GM21360 (cell line): ENCODE results near the gene CCDC83.
"Not testable (repeated sequence)": the region's sequence is repeated elsewhere in the genome, so short reads cannot be mapped to it uniquely, and the experiment has no call there.

ENCODE experiments used
- ATAC-seq: cut with Tn5 transposase; IDR thresholded peaks from one replicate; pipeline ENCODE4 v1.9.1; 2021; ENCODE audit warnings: mild to moderate bottlenecking, moderate library complexity; ENCODE audit not compliant: unreplicated experiment

Gene CCDC83

DNA sequence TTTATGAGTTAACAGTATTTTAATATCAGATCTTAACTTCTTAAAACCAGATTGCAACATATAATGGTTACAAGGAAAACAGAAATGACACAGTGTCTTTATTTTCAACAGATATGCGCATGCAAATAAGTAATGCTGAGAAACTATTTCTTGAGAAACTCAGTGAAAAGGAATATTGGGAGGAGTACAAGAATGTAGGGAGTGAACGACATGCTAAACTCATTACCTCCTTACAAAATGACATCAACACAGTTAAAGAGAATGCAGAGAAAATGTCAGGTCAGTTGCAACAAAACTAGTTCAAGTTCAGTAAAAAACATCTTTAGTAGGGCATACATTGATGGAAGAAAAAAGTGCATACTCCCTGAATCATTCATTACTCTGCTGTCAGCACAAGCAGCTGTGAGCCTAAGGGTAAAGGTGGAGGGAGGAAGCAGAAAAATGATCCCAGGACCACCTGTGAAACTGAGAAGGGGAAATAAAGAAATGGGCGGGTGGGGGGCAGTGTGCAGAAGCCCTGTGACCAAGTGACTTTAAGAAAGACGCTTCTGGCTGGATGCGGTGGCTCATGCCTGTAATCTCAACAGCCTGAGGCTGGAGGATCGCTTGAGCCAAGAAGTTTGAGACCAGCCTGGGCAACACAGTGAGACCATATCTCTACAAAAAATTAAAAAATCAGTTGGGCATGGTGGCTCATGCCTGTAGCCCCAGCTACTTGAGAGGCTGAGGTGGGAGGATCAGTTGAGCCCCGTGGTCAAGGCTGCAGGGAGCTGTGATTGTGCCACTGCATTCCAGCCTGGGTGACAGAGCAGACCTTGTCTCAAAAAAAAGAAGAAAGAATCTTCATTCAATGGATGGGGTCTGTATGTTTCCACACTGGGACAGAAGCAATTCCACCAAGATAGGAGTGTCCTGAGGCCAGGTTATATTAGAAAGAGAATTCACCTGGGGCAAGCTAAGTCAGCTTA is 31.2 kb downstream of the CCDC83 start:
- ATAC-seq = no peak

DNA sequence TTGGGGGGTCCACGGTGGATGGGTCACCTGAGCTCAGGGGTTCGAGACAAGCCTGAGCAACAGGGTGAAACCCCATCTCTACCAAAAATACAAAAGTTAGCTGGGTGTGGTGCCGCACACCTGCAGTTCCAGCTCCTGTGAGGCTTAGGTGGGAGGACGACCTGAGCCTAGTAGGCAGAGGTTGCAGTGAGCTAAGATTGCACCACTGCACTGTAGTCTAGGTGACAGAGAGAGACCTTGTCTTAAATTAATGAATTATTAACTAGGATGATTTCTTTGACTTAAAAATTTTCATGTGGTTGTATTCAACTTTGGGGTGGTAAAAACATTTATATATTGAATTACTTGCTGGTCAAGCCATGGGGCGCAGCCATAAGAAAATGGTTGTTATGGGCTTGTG is 33.9 kb downstream of the CCDC83 start:
- no peak for ATAC-seq

DNA sequence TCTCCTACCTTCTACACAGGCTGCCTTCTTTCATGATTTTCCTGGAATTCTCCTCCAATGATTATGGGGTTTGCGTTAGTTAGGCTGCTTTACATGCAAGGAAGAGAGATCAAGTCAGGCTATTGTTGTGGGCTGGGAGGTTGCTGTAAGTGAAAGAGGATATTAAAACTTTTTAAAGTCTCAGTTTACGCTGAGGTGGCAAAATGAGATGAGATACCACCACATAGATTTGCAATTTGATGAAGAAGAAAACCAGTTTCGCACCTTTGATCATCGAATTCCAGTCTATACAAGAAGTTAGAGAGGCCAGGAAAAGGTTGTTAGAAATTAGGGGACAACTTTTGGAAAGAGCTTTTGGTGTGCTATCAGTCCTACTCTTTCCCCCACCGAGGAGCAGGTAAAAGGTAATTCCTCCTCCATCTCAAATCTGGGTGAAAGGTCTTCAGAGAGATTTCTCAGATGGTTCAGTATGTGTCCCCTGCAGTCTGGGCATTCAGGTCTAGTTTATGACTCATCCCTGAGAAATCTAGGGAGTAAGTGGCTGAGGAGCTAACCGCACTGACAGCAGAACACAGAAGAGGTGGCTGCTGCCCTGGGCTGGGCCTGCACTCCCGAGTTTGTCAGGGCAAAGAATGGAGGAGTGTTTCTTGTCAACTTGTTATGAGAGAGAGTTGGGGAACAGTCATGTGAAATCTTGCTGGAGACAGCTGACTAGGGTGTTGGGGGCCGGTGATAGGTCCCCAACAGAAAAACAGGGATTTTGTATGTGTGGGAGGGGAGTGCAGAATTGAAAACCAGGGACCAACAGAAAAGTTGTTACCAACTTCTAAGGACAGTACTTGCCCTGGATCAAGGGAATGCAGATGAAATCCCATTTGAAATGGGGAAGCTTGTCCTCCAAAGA is 34.7 kb downstream of the CCDC83 start:
- ATAC-seq = no peak

DNA sequence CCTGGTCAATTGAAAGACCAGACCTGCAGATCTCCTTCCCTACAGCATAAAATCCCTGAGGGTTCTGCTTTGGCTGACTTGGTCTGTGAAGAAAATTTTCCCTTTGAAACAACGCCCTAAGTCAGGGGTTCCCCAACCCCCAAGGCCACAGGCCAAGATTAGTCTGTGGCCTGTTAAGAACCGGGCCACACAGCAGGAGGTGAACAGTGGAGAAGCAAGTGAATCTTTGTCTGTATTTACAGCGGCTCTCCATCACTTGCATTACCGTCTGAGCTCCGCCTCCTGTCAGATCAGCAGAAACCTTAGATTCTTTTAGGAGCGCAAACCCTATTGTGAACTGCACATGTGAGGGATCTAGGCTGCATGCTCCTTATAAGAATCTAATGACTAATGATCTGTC is 38.2 kb downstream of the CCDC83 start:
- ATAC-seq = no peak

DNA sequence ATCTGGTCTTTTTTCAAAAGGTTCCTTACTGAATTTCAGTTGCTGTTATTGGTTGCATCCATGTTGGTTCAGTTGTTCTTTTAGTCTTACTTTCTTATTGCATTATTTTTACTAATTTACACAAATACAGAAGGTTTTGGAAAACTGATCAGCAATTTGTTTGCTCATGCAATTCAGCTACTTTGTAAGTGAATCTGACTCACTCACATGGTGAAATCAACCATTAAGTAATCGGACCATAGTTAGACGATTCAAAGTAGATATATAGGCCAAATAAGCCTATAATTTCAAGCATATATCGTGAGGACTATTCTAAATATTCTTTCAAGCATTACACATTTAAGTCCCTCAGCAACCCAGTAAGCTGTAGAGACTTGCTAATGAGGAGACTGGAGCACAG is 41.7 kb downstream of the CCDC83 start:
- ATAC-seq = no peak

DNA sequence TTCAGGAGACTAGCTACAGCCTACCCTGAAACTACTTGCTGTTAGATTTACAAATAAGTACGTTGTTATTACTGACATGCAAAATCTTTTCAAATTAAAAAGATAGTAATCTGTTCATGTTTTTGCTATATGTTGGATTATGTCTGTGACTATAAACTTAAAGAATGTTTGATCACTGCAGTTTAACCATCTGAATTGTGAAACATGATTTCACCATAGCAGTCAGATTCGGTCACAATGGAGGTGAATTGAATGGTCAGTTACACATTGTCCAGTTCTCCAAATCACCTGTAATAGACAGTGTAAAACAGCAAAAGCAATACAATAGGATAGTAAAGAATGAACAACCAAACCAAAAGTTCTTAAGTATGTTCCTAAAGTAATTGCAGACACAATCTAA is 43.3 kb downstream of the CCDC83 start:
- no peak for ATAC-seq

DNA sequence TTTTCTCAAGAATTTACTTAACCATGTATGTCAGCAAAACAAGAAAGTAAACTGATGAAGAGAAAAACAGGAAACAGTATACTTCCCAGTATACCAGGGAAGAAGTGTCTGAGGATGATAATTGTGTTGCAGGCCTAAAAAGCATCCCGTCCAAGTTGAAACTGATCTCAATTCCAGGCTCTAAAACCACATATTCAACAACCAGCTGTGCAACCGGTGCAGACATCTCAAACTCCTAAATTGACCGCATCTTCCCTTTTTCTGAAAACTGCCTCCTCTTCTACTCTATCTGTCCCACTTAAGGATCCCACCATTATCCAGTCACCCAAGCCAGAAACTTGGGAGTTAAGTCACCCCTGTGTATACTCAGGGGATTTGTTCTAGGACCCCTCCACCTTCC is 47.2 kb downstream of the CCDC83 start:
- no peak for ATAC-seq

DNA sequence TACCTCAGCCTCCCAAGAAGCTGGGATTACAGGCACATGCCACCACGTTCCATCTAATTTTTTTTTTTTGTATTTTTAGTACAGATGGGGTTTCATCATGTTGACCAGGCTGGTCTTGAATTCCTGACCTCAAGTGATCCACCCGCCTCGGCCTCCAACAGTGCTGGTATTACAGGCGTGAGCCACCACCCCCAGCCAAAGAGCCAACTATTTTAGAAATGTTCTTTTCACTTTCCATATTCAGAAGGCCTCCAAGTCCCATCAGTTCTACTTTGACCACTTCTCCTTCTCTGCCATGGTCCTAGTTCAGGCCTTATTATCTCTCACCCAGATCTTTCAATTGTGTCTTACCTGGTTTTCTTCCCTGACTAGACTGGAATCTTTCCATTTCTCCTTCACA is 48.2 kb downstream of the CCDC83 start:
- no peak for ATAC-seq

DNA sequence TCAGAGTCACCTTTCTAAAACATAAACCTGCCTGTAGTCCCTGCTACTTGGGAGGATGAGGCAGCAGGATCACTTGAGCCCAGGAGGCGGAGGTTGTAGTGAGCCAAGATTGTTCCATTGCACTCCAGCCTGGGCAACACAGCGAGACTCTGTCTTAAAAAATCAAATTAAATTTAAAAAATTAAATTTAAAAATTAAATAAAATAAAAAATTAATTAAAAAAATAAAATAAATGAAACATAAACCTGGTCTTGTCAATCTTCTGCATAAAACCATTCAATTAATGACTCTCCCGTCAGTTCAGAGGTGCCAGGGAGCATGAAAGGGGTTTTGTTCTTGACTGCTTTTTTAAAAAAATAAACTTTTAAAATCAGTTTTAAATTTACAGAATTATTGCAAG is 48.6 kb downstream of the CCDC83 start:
- no peak for ATAC-seq

DNA sequence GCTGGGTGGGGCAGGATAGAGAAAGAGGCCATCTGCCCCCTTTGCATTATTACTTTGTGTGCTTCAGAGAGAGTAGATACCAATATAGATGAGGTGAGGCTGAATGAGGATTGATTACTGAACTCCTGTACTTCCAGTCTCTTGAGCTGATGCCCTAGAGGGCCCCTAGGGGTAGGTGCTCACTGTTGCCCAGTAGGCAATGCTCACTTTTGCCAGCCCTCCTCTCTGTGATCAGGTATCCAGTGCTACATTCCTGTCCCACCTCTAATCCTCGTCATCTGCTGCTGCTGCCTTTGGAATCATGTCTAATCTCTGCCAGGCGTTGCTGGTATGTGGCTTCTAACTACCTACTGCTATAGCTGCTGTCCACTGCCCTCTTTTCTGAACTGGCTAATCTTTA is 57.2 kb downstream of the CCDC83 start:
- no peak for ATAC-seq

DNA sequence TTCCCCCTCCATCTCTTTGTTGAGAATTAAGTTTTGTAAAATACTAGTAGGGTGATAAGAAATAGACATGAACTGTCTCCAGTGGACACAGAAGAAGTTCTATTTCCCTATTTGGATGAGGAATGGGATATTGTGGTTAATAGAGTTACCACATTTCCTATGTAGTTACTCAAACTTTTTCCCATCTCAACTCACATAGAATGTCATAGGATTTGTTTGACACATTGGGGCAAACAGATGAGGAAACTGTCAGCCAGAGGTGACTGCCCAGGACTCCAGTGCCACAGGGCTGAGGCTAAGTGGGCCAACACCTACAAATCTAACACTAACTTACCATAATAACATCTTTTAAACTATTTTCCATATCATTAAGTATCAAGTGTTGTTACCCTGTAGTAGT is 58.3 kb downstream of the CCDC83 start:
- no peak for ATAC-seq

DNA sequence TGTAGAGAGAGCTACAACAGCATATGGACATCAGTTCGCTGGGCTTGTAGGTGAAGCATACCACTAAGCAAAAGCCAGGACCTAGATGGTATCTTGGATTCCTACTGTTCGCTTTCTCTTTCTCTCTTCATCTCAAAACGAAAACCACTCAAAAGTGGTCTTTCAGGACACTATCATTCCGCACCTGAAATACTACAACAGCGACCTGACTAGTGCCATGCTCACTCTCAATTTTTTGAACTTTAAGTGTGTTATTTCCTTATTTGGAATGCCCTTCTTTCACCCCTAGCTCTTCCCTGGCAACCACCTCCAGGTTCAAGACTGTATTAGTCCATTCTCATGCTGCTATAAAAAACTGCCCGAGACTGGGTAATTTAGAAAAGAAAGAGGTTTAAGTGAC is 59.2 kb downstream of the CCDC83 start:
- ATAC-seq = no peak

DNA sequence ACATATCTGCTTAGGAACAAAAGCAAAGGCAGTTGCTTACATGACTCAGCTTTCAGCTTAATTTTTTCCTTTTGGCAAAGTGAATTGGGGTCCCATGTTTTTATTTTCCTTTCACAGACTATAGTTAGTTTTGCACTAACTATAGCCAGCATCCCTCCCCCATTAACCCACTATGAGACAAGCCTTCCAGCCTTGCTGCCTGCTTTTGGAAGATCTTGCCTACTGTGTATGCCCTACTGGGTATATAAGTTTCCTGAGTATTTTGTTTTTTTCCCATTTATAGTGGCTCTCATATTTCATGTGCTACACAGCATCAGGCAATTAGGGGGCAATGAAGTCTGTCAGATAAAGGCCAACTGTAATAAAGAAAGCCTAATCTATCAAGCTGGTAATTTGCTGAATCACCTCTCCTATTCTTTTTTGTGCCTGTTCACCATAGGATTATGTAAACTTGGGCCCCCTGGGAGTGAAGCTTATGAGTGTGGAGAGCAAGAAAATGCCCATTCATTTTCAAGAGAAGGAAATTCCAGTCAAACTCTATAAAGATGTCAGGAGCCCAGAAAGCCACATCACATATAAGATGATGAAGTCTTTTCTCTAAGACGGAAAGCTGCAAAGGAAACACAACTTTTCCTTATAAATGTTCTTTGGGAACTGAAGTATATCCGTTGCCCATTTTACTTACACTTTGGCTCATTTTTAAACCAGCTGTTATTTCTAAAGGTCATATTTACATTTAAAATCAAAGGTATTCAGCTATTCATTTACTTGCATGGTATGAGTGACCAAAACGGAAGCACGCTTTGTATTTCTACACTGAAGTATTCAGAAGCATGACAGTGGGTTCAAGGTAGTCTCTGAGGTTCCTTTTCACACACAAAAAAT is 64.0 kb downstream of the CCDC83 start:
- no peak for ATAC-seq

DNA sequence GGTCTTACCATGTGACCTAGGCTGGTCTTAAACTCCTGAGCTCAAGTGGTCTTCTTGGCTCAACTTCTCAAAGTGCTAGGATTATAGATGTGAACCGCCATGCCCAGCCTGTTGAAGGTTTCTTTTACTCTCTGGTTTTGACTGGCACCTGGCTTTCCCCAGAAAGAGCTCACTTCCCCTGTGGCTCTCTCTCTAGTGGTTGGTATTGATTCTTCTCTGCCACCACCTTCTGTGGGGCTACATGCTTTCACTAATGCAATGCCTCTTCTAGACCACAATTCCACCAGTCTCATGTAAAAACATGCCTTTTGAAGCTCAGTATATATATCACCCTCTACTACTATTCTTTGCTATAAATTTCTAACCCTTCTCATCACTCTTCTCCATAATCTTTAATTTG is 67.2 kb downstream of the CCDC83 start:
- ATAC-seq = peak; percentile 57

DNA sequence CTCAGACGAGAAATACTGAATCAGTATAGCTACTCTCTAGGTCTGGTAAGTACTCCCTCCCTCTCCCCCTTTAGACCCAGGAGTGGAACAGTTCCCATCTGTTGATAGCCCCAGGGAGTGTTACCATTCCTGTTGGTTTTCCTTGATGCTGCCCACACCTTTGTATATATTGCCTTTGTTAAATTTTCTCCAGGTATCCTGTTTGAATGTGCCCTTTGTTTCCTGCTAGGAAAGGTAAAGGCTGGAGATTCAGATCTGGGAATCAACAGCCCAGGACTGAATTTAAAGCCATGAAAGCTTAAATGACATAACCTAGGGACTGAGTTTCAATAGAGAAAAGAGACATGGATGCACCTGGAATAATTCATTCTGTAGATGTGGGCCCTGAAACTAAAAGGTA is 68.3 kb downstream of the CCDC83 start:
- ATAC-seq = no peak

DNA sequence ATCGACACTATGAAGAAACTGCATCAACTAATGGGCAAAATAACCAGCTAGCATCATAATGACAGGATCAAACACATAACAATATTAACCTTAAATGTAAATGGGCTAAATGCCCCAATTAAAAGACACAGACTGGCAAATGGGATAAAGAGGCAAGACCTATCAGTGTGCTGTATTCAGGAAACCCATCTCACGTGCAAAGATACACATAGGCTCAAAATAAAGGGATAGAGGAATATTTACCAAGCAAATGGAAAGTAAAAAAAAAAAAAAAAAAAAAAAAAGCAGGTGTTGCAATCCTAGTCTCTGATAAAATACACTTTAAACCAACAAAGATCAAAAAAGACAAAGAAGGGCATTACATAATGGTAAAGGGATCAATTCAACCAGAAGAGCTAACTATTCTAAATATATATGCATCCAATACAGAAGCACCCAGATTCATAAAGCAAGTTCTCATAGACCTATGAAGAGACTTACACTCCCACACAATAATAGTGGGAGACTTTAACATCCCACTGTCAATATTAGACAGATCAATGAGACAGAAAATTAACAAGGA is 71.6 kb downstream of the CCDC83 start:
- not testable (repeated sequence) for ATAC-seq

DNA sequence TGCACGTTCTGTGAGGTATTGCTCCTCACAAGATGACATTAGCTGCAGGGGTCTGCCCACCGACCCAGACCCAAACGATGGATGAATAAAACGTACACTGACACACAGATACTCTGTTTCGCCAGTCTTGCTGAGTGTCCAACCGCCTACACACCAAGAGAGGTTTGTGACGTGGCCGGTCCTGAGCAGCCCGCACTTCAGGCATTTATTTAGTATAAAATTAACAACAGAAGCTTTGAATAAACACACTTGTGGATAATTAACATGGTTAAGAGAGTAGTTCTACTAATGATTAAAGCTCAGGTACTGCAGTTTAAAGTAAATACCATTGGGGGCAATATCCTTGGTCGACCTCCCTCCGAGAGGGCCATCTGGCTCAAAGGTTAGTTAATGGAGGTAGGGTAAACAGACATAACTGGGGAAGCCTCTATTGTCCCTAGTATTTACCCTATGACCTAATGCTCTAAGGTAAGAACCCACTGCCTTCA is 75.7 kb downstream of the CCDC83 start:
- no peak for ATAC-seq

DNA sequence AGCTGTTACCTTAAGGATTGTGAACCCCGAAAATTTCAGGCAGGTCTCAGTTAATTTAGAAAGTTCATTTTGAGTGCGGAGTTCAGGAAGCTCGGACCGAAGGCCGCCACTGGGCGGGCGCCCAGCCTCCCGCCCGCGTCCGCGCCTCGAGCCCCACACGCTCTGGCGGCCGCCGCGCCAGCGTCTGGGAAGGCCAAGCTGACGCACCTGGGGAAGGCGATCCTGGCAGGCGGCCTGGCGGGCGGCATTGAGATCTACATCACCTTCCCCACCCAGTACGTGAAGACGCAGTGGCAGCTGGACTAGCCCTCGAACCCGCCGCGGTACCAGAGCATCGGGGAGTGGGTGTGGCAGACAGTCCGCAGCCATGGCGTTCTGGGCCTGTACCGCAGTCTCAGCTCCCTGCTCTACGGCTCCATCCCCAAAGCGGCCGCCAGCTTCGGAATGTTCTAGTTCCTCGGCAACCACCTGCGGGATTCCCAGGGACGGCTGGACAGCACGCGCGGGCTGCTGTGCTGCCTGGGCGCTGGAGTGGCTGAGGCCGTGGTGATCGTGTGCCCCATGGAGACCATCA is 79.5 kb downstream of the CCDC83 start:
- no peak for ATAC-seq

DNA sequence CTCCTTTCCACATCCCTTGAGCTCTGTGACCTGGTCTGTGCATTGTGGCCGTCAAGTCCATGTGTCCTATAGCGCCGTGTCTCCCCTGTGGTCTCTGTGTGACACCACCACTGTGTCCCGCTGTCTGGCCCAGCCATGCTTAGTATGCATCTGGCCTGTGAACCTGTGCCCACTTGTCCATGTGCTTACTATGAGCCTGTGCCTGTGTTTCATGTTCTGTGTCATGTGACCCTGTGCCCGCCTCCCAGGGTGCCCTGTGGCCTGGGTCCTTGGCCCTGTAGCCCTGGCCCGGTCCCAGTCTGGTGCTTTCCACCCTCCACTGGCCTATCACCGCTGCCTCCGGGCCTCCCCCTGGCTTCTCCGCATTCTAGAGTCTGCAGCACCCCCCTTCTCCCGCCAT is 80.6 kb downstream of the CCDC83 start:
- ATAC-seq = no peak

DNA sequence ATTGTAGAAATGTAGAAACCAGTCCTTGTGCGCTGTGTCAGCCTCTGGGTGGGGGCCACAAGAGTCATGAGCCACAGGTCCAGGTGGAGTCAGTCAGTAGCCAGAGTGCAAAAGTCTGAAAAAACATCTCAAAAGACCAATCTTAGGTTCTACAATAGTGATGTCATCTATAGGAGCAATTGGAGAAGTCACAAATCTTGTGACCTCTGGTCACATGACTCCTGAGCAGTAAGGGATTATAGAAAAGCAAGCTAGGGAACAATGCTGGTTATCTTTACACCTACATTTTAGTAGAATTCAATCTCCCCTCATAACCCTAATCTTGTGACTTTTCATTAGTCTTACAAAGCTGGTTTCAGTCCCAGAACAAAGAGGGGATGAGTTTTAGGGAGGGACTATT is 82.7 kb downstream of the CCDC83 start:
- no peak for ATAC-seq
